ENCODE results near the gene GXYLT2. TPM values are rescaled to one million over a fixed set of nuclear protein-coding genes. Genes with fewer than 3 reads are reported as not detected.

Gene GXYLT2
- total and polyA plus RNA-seq, 10 of the 15 experiments (the other 5 are each of a cell fraction or from before 2014, with no cell fraction given): 0.27 to 2.6 (median 0.78) TPM

GRCh38 chr3:72957297-72957696 is 69.5 kb downstream of the GXYLT2 start:
- no peak overlapping the region for H2AFZ ChIP-seq (ENCODE audit: control insufficient read depth, low read depth, low read length)
- ChIA-PET POLR2A (interaction anchor here (0.7 kb wide), 1 partner anchor 475 kb away, joined by 4 read pairs; no protein-coding TSS in a partner anchor), SMC1A (ENCODE audit: uncharacterized antibody, unreplicated experiment) (no interaction called here), RAD21 (ENCODE audit: unreplicated experiment) (no interaction called here), CTCF (no interaction called here)
- in situ Hi-C loops (cut with MboI): no loop called here
- no peaks in the 10 kb centered on the region for H3K9me3 ChIP-seq (replicated peaks; ENCODE audit: control insufficient read depth, insufficient read depth, low read length)
- FAIRE-seq (no peak), ATAC-seq (no peak), DNase-seq (ENCODE audit: low read depth, low spot score) (no peak)
- no peaks in the 10 kb centered on the region for H3K36me3 ChIP-seq (ENCODE audit: control insufficient read depth in 2 of 2, insufficient read depth in 2 of 2, low read length in 1 of 2)
- TF ChIP-seq POLR2AphosphoS5 (IDR thresholded peaks at IDR 0.05; ENCODE audit: low read length) (no peak), YY1 (IDR thresholded peaks at IDR 0.05; ENCODE audit: low read depth, low read length) (no peak), RELB (IDR thresholded peaks at IDR 0.05; ENCODE audit: low read depth) (no peak), GATAD2B (conservative IDR thresholded peaks at IDR 0.05; ENCODE audit: low read depth) (no peak), IRF5 (IDR thresholded peaks at IDR 0.05; ENCODE audit: borderline replicate concordance) (no peak), CBX3 (IDR thresholded peaks at IDR 0.05; ENCODE audit: borderline replicate concordance, low read depth) (no peak), RB1 (IDR thresholded peaks at IDR 0.05; ENCODE audit: borderline replicate concordance) (no peak), CHD1 (IDR thresholded peaks at IDR 0.05; ENCODE audit: low read depth, low read length) (no peak), TBL1XR1 (IDR thresholded peaks at IDR 0.05; ENCODE audit: low read depth, low read length) (no peak), ZBTB11 (CRISPR knock-in tag; IDR thresholded peaks at IDR 0.05) (no peak), POU2F2 (IDR thresholded peaks at IDR 0.05; ENCODE audit: borderline replicate concordance, low read depth, low read length) (no peak), MLLT1 (IDR thresholded peaks at IDR 0.05) (no peak), ELK1 (IDR thresholded peaks at IDR 0.05; ENCODE audit: low read depth, low read length) (no peak)
- intact Hi-C loops (cut with micrococcal nuclease; ENCODE audit: unreplicated experiment): no loop called here
- H3K4me1 ChIP-seq (ENCODE audit: control insufficient read depth, insufficient read depth, low read length): no peaks in the 10 kb centered on the region
- no peak overlapping the region for H3K27ac ChIP-seq (ENCODE audit: control insufficient read depth, insufficient read depth)
- H4K20me1 ChIP-seq (ENCODE audit: control insufficient read depth, insufficient read depth): no peaks in the 10 kb centered on the region
- no peaks in the 10 kb centered on the region for H3K27me3 ChIP-seq (replicated peaks in 1 of 2; ENCODE audit: control insufficient read depth in 2 of 2, insufficient read depth in 2 of 2, low read length in 1 of 2)
- WGBS (ENCODE audit: insufficient coverage, insufficient replicate concordance, low lambda C conversion rate, missing lambda C conversion rate): 90% methylated on average over 8 of the region's 8 CpGs
- no peak overlapping the region for H3K4me2 ChIP-seq (ENCODE audit: control insufficient read depth, insufficient read depth)
- no TSS peak for BruUV-seq (replicated peaks)
- no peaks in the 10 kb centered on the region for H3K79me2 ChIP-seq (ENCODE audit: control insufficient read depth, insufficient read depth, low read length)
- no peak overlapping the region for H3K9ac ChIP-seq (ENCODE audit: control insufficient read depth, insufficient read depth, low read length)
- H3K4me3 ChIP-seq: no peak overlapping the region

Measured in GM12878 (cell line).